IMR-90 (cell line): ENCODE results near the gene ACSM6. TPM values are rescaled to one million over a fixed set of nuclear protein-coding genes. Genes with fewer than 3 reads are reported as not detected.

Experiments used
- ATAC-seq: fragments of 200-7000 bp; cut with Tn5 transposase; 2 replicates; pipeline ENCODE4 v1.9.1; 2020; ENCODE audit warnings: low read depth, mild to moderate bottlenecking, moderate library complexity
- BruUV-seq: library from RNA; stranded (reverse); fragments of 400-500 nt; replicated peaks from 2 replicates; lab custom pipeline; 2021; lab: Mats Ljungman, UMichigan
- CTCF ChIA-PET: fragments of 300-600 bp; formaldehyde crosslinking; extraction: SDS; loops from one replicate; lab custom pipeline; 2021; ENCODE audit warnings: antibody characterized with exemption; lab: Yijun Ruan, JAX
- POLR2A ChIA-PET: fragments of 300-600 bp; sonication (Branson Sonifier 250); formaldehyde crosslinking; loops from one replicate; lab custom pipeline; 2022; ENCODE audit warnings: antibody characterized with exemption; ENCODE audit not compliant: unreplicated experiment; lab: Charles Lee
- DNase-seq: peaks from one replicate; pipeline ENCODE4 v3.0.0; 2013
- H2AFZ ChIP-seq: replicated peaks from 2 replicates; pipeline ENCODE3; 2013; ENCODE audit warnings: low read length, mild to moderate bottlenecking; ENCODE audit not compliant: poor library complexity
- H2AK5ac ChIP-seq: 2 replicates; pipeline ENCODE4 v1.6.1; 2013; ENCODE audit warnings: low read depth, low read length, inconsistent platforms
- H2AK9ac ChIP-seq: replicated peaks from 2 replicates; pipeline ENCODE3; 2013; ENCODE audit warnings: mild to moderate bottlenecking, low read depth, low read length, moderate library complexity; ENCODE audit not compliant: poor library complexity
- H2BK120ac ChIP-seq: 2 replicates; pipeline ENCODE4 v1.6.1; 2013; ENCODE audit warnings: low read depth, low read length, inconsistent platforms
- H2BK15ac ChIP-seq: 3 replicates; pipeline ENCODE4 v1.6.1; 2013; ENCODE audit warnings: low read depth, low read length, inconsistent platforms
- H2BK20ac ChIP-seq: 2 replicates; pipeline ENCODE4 v1.6.1; 2013; ENCODE audit warnings: low read depth, mild to moderate bottlenecking, inconsistent platforms, low read length, moderate library complexity
- H2BK5ac ChIP-seq: 2 replicates; pipeline ENCODE4 v1.6.1; 2013; ENCODE audit warnings: mild to moderate bottlenecking, low read depth, low read length, inconsistent platforms; ENCODE audit not compliant: poor library complexity, severe bottlenecking
- H3K14ac ChIP-seq: replicated peaks from 2 replicates; pipeline ENCODE4 v1.6.1; 2013; ENCODE audit warnings: low read depth, low read length, inconsistent platforms
- H3K18ac ChIP-seq: 2 replicates; pipeline ENCODE4 v1.6.1; 2013; ENCODE audit warnings: low read depth, low read length, control low read depth
- H3K23ac ChIP-seq: 2 replicates; pipeline ENCODE4 v1.6.1; 2013; ENCODE audit warnings: low read depth, low read length, inconsistent platforms
- H3K27ac ChIP-seq: 2 replicates; pipeline ENCODE4 v1.5.1; 2013; ENCODE audit warnings: mild to moderate bottlenecking, control low read depth, low read length; ENCODE audit not compliant: insufficient read depth
- H3K27me3 ChIP-seq: 2 replicates; pipeline ENCODE4 v1.6.1; 2013; ENCODE audit warnings: low read length; ENCODE audit not compliant: control insufficient read depth, insufficient read depth
- H3K36me3 ChIP-seq: 2 replicates; pipeline ENCODE4 v1.6.1; 2013; ENCODE audit warnings: low read length, mixed read lengths; ENCODE audit not compliant: control insufficient read depth, insufficient read depth
- H3K4ac ChIP-seq: 2 replicates; pipeline ENCODE4 v1.6.1; 2013; ENCODE audit warnings: low read depth, low read length, inconsistent platforms
- H3K4me1 ChIP-seq: 2 replicates; pipeline ENCODE4 v1.6.1; 2013; ENCODE audit warnings: low read length, mixed read lengths; ENCODE audit not compliant: control insufficient read depth, insufficient read depth
- H3K4me2 ChIP-seq: 2 replicates; pipeline ENCODE4 v1.6.1; 2013; ENCODE audit warnings: low read depth, mild to moderate bottlenecking, control low read depth, low read length, moderate library complexity
- H3K4me3 ChIP-seq: 2 replicates; pipeline ENCODE4 v1.5.1; 2013; ENCODE audit warnings: low read depth, mild to moderate bottlenecking, control low read depth, low read length, moderate library complexity; ENCODE audit not compliant: insufficient read depth
- H3K56ac ChIP-seq: 2 replicates; pipeline ENCODE4 v1.6.1; 2013; ENCODE audit warnings: low read length, inconsistent platforms; ENCODE audit not compliant: insufficient read depth; ENCODE audit errors: extremely low read depth
- H3K79me1 ChIP-seq, 2 experiments: 2 replicates each; pipeline ENCODE4 v1.6.1; 2013; ENCODE audit warnings: low read length in 2 of 2, inconsistent platforms in 1 of 2, low read depth in 1 of 2
- H3K9ac ChIP-seq: 2 replicates; pipeline ENCODE4 v1.6.1; 2013; ENCODE audit warnings: low read depth, low read length, control low read depth
- H3K9me1 ChIP-seq: 2 replicates; pipeline ENCODE4 v1.6.1; 2013; ENCODE audit warnings: low read length, inconsistent platforms; ENCODE audit not compliant: insufficient read depth
- H3K9me3 ChIP-seq: 2 replicates; pipeline ENCODE4 v1.6.1; 2013; ENCODE audit warnings: low read length; ENCODE audit not compliant: control insufficient read depth, insufficient read depth
- H4K20me1 ChIP-seq: 2 replicates; pipeline ENCODE4 v1.6.1; 2013; ENCODE audit warnings: low read length, inconsistent platforms; ENCODE audit not compliant: insufficient read depth
- H4K5ac ChIP-seq: 2 replicates; pipeline ENCODE4 v1.6.1; 2013; ENCODE audit warnings: mild to moderate bottlenecking, low read depth, low read length, control low read depth
- H4K8ac ChIP-seq, 2 experiments: 2 replicates each; pipeline ENCODE4 v1.6.1; 2013; ENCODE audit warnings: low read depth in 2 of 2, low read length in 2 of 2, control low read depth in 1 of 2, inconsistent platforms in 1 of 2
- H4K91ac ChIP-seq: 2 replicates; pipeline ENCODE4 v1.6.1; 2013; ENCODE audit warnings: low read depth, low read length, inconsistent platforms; ENCODE audit not compliant: insufficient read depth
- BHLHE40 ChIP-seq: fragments of 150-350 bp; IDR thresholded peaks from 2 replicates; pipeline ENCODE4 v1.6.1; 2016; ENCODE audit warnings: mild to moderate bottlenecking, low read depth, low read length
- CHD1 ChIP-seq: IDR thresholded peaks from 2 replicates; pipeline ENCODE4 v1.6.1; 2012; ENCODE audit warnings: low read depth, low read length, improper control_type of control experiment
- FOS ChIP-seq: fragments of 150-350 bp; IDR thresholded peaks from 2 replicates; pipeline ENCODE4 v1.6.1; 2016; ENCODE audit warnings: low read depth, low read length
- MAZ ChIP-seq: IDR thresholded peaks from 2 replicates; pipeline ENCODE4 v1.6.1; 2012; ENCODE audit warnings: low read depth, mild to moderate bottlenecking, low read length, improper control_type of control experiment, moderate library complexity, borderline replicate concordance
- POLR2A ChIP-seq: IDR thresholded peaks from 2 replicates; pipeline ENCODE4 v1.6.1; 2012; ENCODE audit warnings: mild to moderate bottlenecking, low read depth, low read length
- RAD21 ChIP-seq: IDR thresholded peaks from 2 replicates; pipeline ENCODE4 v1.6.1; 2012; ENCODE audit warnings: low read length, improper control_type of control experiment
- SMC3 ChIP-seq: fragments of 150-350 bp; IDR thresholded peaks from 2 replicates; pipeline ENCODE4 v1.6.1; 2016; ENCODE audit warnings: low read depth, mild to moderate bottlenecking, antibody characterized with exemption, low read length, moderate library complexity
- WGBS, 2 experiments: methylation state at CpG; one replicate each; pipeline versions ENCODE4 v1.1.5 to v1.1.7; 2013; ENCODE audit warnings: missing lambda C conversion rate in 2 of 2; ENCODE audit not compliant: insufficient read length in 1 of 2; ENCODE audit errors: extremely low coverage in 2 of 2; 5-methylcytosine and 5-hydroxymethylcytosine counted together
- dilution Hi-C: fragments of 300-500 bp; cut with HindIII; formaldehyde crosslinking; loops from one replicate; pipeline ENCODE4 v1.14.3; 2018; ENCODE audit warnings: low sequenced_read_pairs; ENCODE audit not compliant: unreplicated experiment
- in situ Hi-C: fragments of 300-500 bp; cut with MboI; formaldehyde crosslinking; loops from 3 replicates; pipeline ENCODE4 v1.14.3; 2019; ENCODE audit warnings: low sequenced_read_pairs, inconsistent platforms, mixed read lengths
- intact Hi-C: fragments of 100-400 bp; cut with micrococcal nuclease; formaldehyde crosslinking; loops from 2 replicates; pipeline ENCODE4 v1.10.0; 2022
- polyA plus RNA-seq, 3 experiments: library from polyadenylated mRNA; depleted of rRNA; stranded (reverse); fragments of >200 nt; gene quantifications; 2 replicates each; pipeline ENCODE4 v1.2.3, GENCODE V29; 2012; ENCODE audit warnings: low replicate concordance in 1 of 3
- total RNA-seq: library from RNA; depleted of rRNA; stranded (reverse); fragments of >200 nt; gene quantifications from 2 replicates; pipeline ENCODE4 v1.2.3, GENCODE V29; 2012
- TF ChIP-seq, protein P1 (sequence below): fragments of 150-350 bp; IDR thresholded peaks from 2 replicates; pipeline ENCODE4 v1.6.1; 2016; ENCODE audit warnings: low read depth, mild to moderate bottlenecking, low read length, moderate library complexity, borderline replicate concordance
- TF ChIP-seq, protein P2 (sequence below): fragments of 150-350 bp; IDR thresholded peaks from 2 replicates; pipeline ENCODE4 v1.6.1; 2017; ENCODE audit warnings: mild to moderate bottlenecking, antibody characterized with exemption, low read length, low read depth

The ACSM6 gene
- total and polyA plus RNA-seq, 2 of the 4 experiments (the other 2 are of a cell fraction): not detected

DNA sequence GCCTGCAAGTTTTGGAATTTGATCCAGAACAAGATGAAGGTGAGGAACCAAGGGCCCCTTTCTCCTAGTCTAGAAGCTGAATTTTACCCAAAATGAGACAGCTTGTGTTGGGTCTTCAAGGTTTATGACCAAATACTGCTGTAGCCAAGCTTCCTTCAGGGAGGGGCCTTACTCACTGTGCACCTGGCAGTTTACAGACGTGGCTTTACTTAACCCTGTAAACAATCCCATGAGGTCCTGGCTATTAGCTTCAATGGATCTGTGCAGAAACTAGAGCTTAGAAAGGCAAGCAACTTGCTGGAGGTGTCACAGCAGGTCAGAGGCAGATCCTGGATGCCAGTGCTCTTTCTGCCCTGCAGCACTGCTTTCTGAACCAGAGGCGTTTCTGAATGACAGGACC is 50.1 kb downstream of the ACSM6 start:
- no peak overlapping the region for H2AFZ ChIP-seq
- H3K9me3 ChIP-seq: no peaks in the 10 kb centered on the region
- H3K4me1 ChIP-seq: peaks cover 29% of the 10 kb centered on the region
- dilution Hi-C loops (no loop called here), intact Hi-C loops (no loop called here), in situ Hi-C loops (loop anchor here (5.0 kb wide), 1 partner anchor 118 kb away; no protein-coding TSS in a partner anchor)
- H3K4me3 ChIP-seq: no peak overlapping the region
- H4K5ac ChIP-seq: no peak overlapping the region
- peaks cover 24% of the 10 kb centered on the region; the same call in 1 of the 2 replicates for H3K9me1 ChIP-seq
- no TSS peak for BruUV-seq
- H3K4ac ChIP-seq: no peak overlapping the region
- no peaks in the 10 kb centered on the region for H3K27me3 ChIP-seq
- H3K4me2 ChIP-seq: no peak overlapping the region
- ChIA-PET POLR2A (no interaction called here), CTCF (interaction anchor here (0.8 to 2.2 kb wide), 7 partner anchors 21 to 120 kb away, joined by 3 to 25 read pairs (median 6); no protein-coding TSS in a partner anchor)
- H4K8ac ChIP-seq: no peak overlapping the region
- H3K27ac ChIP-seq: no peak overlapping the region
- H3K79me1 ChIP-seq: peaks cover 34 to 66% of the 10 kb centered on the region in 2 experiments; a peak in 3 of 4 replicates
- H2BK15ac ChIP-seq: no peak overlapping the region
- H4K91ac ChIP-seq: no peak overlapping the region
- no peak for ATAC-seq
- H2AK5ac ChIP-seq: no peak overlapping the region
- no peak overlapping the region for H3K23ac ChIP-seq
- WGBS, 2 experiments: 83% methylated on average over 1 of the region's 2 CpGs; no CpG with 5 or more reads in 1 of the 2 experiments
- no peak overlapping the region for H2BK20ac ChIP-seq
- no peak overlapping the region for H3K18ac ChIP-seq
- H2BK5ac ChIP-seq: no peak overlapping the region
- H4K20me1 ChIP-seq: peaks cover 33% of the 10 kb centered on the region
- H3K36me3 ChIP-seq: peaks cover 53% of the 10 kb centered on the region
- H3K56ac ChIP-seq: no peak overlapping the region
- TF ChIP-seq, protein P1, sequence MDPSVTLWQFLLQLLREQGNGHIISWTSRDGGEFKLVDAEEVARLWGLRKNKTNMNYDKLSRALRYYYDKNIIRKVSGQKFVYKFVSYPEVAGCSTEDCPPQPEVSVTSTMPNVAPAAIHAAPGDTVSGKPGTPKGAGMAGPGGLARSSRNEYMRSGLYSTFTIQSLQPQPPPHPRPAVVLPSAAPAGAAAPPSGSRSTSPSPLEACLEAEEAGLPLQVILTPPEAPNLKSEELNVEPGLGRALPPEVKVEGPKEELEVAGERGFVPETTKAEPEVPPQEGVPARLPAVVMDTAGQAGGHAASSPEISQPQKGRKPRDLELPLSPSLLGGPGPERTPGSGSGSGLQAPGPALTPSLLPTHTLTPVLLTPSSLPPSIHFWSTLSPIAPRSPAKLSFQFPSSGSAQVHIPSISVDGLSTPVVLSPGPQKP: no peak
- TF ChIP-seq POLR2A (no peak), FOS (no peak), SMC3 (no peak), MAZ (no peak), CHD1 (no peak), RAD21 (no peak), BHLHE40 (no peak)
- TF ChIP-seq, protein P2, sequence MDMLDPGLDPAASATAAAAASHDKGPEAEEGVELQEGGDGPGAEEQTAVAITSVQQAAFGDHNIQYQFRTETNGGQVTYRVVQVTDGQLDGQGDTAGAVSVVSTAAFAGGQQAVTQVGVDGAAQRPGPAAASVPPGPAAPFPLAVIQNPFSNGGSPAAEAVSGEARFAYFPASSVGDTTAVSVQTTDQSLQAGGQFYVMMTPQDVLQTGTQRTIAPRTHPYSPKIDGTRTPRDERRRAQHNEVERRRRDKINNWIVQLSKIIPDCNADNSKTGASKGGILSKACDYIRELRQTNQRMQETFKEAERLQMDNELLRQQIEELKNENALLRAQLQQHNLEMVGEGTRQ: no peak
- no peak overlapping the region for H3K14ac ChIP-seq
- no peak for DNase-seq
- no peak overlapping the region for H3K9ac ChIP-seq
- H2BK120ac ChIP-seq: no peak overlapping the region
- H2AK9ac ChIP-seq: no peak overlapping the region
